ENCODE results near the gene LRRC73. TPM values are rescaled to one million over a fixed set of nuclear protein-coding genes. Genes with fewer than 3 reads are reported as not detected.

Gene LRRC73
- total and polyA plus RNA-seq, 9 of the 15 experiments (the other 6 are each of a cell fraction or from before 2014, with no cell fraction given), result 0.07 to 0.55 (median 0.16) TPM; not detected in 3

DNA sequence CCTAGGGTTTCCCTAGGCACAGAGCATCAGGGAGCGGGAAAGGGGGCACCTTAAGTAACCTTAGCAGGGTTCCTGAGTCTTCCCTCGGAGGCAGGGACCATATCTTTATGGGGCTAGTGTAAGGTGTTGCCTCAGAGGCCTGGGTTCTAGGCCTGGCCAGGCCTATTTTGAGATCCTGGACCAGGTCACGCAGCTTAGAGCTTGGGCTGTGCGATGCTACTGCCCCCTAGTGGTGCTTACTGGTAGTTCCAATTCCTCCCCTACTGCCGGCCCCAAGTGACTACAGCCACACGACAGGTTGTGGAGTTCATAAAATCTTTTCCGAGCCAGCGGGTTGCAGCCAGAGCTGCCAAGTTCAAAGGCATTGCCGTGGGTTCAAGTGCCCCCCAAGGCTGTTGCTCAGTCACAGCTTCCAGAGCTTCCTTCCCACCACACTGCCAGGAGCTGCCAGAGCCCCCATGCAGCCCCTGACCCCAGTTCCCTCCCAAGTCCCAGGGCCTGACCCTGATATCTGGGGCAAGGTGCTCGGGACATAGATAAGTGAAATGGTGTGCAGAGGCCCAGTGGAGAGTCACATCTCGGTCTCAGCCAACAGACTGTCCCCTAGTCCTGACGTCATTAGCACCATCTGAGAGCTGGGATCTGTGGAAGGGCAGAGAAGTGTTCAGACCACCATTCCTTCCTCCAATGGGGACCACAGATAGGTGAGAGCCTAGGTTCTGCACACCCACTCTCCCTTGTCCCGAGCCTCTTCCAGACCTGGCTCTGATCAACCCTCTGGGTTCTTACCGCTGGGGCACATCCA, 3.3 kb downstream of the LRRC73 start (continued):
- TF ChIP-seq, protein P1, sequence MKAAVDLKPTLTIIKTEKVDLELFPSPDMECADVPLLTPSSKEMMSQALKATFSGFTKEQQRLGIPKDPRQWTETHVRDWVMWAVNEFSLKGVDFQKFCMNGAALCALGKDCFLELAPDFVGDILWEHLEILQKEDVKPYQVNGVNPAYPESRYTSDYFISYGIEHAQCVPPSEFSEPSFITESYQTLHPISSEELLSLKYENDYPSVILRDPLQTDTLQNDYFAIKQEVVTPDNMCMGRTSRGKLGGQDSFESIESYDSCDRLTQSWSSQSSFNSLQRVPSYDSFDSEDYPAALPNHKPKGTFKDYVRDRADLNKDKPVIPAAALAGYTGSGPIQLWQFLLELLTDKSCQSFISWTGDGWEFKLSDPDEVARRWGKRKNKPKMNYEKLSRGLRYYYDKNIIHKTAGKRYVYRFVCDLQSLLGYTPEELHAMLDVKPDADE (conservative IDR thresholded peaks at IDR 0.05; ENCODE audit: control insufficient read depth, low read depth, low read length), result 0 out of 2 replicates have a peak, but pooled peaks have one; percentile 10
- TF ChIP-seq GTF2F1 (IDR thresholded peaks at IDR 0.05; ENCODE audit: low read depth, low read length) (no peak), ZNF384 (IDR thresholded peaks at IDR 0.05; ENCODE audit: low read depth, low read length) (peak; percentile 26; the same call in 1 of the 2 replicates), OTX1 (CRISPR knock-in tag; IDR thresholded peaks at IDR 0.05) (0 out of 2 replicates have a peak, but pooled peaks have one; percentile 57), SMARCB1 (IDR thresholded peaks at IDR 0.05; ENCODE audit: insufficient read length, low read depth) (no peak), NRF1 (conservative IDR thresholded peaks at IDR 0.05 in 1 of 2, IDR thresholded peaks at IDR 0.05 in 1 of 2) (peak in 1 of 2 experiments; percentile 16; a peak in 1 of 4 replicates), SMARCA4 (IDR thresholded peaks at IDR 0.05) (no peak), MTA3 (IDR thresholded peaks at IDR 0.05; ENCODE audit: borderline replicate concordance) (0 out of 2 replicates have a peak, but pooled peaks have one; percentile 48), CREM (IDR thresholded peaks at IDR 0.05; ENCODE audit: low read depth) (peak; percentile 49; the same call in 1 of the 2 replicates), DNMT1 (IDR thresholded peaks at IDR 0.05) (no peak), ARID2 (IDR thresholded peaks at IDR 0.05) (no peak), ZC3H11A (IDR thresholded peaks at IDR 0.05; ENCODE audit: low read depth, low read length) (no peak), ZNF133 (CRISPR knock-in tag; IDR thresholded peaks at IDR 0.05) (no peak), TOE1 (IDR thresholded peaks at IDR 0.05; ENCODE audit: borderline replicate concordance) (0 out of 2 replicates have a peak, but pooled peaks have one; percentile 40), TOE1 (CRISPR knock-in tag; IDR thresholded peaks at IDR 0.05; ENCODE audit: borderline replicate concordance, low read depth) (no peak), FIP1L1 (IDR thresholded peaks at IDR 0.05; ENCODE audit: low read depth, low read length, poor library complexity, severe bottlenecking) (no peak), JUN (IDR thresholded peaks at IDR 0.05; ENCODE audit: borderline replicate concordance, low read depth, low read length) (no peak), JUN (CRISPR knock-in tag; IDR thresholded peaks at IDR 0.05; ENCODE audit: borderline replicate concordance) (no peak), MTF1 (CRISPR knock-in tag; IDR thresholded peaks at IDR 0.05; ENCODE audit: borderline replicate concordance) (no peak), RBM17 (IDR thresholded peaks at IDR 0.05; ENCODE audit: borderline replicate concordance, low read depth, low read length) (no peak), ZNF695 (CRISPR knock-in tag; IDR thresholded peaks at IDR 0.05) (no peak)
- TF ChIP-seq, protein P2, sequence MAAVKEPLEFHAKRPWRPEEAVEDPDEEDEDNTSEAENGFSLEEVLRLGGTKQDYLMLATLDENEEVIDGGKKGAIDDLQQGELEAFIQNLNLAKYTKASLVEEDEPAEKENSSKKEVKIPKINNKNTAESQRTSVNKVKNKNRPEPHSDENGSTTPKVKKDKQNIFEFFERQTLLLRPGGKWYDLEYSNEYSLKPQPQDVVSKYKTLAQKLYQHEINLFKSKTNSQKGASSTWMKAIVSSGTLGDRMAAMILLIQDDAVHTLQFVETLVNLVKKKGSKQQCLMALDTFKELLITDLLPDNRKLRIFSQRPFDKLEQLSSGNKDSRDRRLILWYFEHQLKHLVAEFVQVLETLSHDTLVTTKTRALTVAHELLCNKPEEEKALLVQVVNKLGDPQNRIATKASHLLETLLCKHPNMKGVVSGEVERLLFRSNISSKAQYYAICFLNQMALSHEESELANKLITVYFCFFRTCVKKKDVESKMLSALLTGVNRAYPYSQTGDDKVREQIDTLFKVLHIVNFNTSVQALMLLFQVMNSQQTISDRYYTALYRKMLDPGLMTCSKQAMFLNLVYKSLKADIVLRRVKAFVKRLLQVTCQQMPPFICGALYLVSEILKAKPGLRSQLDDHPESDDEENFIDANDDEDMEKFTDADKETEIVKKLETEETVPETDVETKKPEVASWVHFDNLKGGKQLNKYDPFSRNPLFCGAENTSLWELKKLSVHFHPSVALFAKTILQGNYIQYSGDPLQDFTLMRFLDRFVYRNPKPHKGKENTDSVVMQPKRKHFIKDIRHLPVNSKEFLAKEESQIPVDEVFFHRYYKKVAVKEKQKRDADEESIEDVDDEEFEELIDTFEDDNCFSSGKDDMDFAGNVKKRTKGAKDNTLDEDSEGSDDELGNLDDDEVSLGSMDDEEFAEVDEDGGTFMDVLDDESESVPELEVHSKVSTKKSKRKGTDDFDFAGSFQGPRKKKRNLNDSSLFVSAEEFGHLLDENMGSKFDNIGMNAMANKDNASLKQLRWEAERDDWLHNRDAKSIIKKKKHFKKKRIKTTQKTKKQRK (IDR thresholded peaks at IDR 0.05; ENCODE audit: borderline replicate concordance, low read depth, low read length), result no peak
- TF ChIP-seq, protein P3, sequence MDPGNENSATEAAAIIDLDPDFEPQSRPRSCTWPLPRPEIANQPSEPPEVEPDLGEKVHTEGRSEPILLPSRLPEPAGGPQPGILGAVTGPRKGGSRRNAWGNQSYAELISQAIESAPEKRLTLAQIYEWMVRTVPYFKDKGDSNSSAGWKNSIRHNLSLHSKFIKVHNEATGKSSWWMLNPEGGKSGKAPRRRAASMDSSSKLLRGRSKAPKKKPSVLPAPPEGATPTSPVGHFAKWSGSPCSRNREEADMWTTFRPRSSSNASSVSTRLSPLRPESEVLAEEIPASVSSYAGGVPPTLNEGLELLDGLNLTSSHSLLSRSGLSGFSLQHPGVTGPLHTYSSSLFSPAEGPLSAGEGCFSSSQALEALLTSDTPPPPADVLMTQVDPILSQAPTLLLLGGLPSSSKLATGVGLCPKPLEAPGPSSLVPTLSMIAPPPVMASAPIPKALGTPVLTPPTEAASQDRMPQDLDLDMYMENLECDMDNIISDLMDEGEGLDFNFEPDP (CRISPR knock-in tag; IDR thresholded peaks at IDR 0.05), result no peak

Measured in K562 (cell line).